ENCODE data around the gene CCL28. TPM values are rescaled to one million over a fixed set of nuclear protein-coding genes. Genes with fewer than 3 reads are reported as not detected.
"Not testable (repeated sequence)": the region's sequence is repeated elsewhere in the genome, so short reads cannot be mapped to it uniquely, and the experiment has no call there.

CCL28 gene
- total RNA-seq, 6 experiments from 2014 or later, result 0.05 TPM; not detected in 5

DNA sequence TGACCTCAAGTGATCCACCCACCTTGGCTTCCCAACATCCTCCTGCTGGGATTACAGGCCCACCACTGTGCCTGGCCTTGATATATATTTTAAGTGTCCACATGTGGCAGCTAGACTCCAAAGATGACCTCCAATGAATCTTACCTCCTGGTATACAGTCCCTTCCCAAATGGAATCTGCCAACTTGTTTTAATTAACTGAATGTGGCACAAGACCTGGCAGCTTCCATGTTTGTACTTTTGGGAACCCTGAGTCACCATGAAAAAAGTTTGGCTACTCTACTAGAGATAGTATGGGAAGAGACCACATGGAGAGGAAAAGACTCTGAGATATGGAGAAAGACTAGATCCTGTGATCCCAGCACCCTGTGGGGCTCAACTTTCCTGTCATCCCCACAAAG lies 42.5 kb downstream of the CCL28 start:
- Mint-ChIP-seq H3K4me3 (no peak overlapping the region), H3K27ac (no peak overlapping the region), H3K27me3 (ENCODE audit: insufficient read depth) (peaks cover 7% of the 10 kb centered on the region; the same call in 1 of the 2 replicates), H3K9me3 (no peaks in the 10 kb centered on the region), H3K36me3 (ENCODE audit: low read depth) (no peaks in the 10 kb centered on the region), H3K4me1 (ENCODE audit: low read depth) (no peaks in the 10 kb centered on the region; the same call in 1 of the 2 replicates)
- no peak for DNase-seq
- TF ChIP-seq, protein P1, sequence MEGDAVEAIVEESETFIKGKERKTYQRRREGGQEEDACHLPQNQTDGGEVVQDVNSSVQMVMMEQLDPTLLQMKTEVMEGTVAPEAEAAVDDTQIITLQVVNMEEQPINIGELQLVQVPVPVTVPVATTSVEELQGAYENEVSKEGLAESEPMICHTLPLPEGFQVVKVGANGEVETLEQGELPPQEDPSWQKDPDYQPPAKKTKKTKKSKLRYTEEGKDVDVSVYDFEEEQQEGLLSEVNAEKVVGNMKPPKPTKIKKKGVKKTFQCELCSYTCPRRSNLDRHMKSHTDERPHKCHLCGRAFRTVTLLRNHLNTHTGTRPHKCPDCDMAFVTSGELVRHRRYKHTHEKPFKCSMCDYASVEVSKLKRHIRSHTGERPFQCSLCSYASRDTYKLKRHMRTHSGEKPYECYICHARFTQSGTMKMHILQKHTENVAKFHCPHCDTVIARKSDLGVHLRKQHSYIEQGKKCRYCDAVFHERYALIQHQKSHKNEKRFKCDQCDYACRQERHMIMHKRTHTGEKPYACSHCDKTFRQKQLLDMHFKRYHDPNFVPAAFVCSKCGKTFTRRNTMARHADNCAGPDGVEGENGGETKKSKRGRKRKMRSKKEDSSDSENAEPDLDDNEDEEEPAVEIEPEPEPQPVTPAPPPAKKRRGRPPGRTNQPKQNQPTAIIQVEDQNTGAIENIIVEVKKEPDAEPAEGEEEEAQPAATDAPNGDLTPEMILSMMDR (IDR thresholded peaks at IDR 0.05), result no peak

DNA sequence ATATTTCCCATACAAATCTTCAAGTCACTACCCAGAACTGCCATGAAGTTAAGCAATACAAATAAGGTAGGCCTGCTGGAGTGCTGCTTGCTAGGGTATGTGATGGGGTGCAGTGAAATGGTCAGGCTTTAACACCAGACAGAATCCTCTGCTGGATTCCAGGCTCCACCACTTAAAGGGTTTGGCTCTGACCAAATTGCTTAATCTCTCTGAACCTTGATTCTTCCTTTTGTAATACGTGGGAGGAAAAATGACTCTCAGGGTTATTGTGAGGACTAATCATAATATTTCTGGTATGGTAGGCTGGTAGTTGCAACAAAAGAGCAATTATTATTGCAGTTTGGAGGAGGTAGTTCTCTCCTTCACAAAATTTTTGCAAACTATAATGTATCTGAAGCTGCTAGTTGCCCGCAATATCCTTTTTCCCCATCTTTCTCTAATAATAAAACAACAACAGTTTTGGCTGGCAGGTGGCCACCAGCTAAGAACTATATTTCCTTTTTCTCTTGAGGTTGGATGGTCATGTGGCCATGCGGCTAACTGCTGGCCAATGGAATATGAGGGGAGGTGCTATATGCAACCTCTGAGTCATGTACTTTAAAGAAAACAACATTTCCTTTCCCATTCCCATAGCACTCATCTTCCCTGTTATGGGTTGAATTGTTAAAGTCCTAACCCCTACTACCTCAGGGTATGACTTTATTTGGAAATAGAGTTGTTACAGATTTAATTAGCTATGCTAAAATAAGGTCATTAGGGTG lies 44.1 kb downstream of the CCL28 start:
- Mint-ChIP-seq H3K36me3 (ENCODE audit: low read depth) (no peaks in the 10 kb centered on the region), H3K4me3 (no peak overlapping the region), H3K27ac (no peak overlapping the region), H3K9me3 (no peaks in the 10 kb centered on the region), H3K27me3 (ENCODE audit: insufficient read depth) (peaks cover 7% of the 10 kb centered on the region; the same call in 1 of the 2 replicates), H3K4me1 (ENCODE audit: low read depth) (no peaks in the 10 kb centered on the region; the same call in 1 of the 2 replicates)
- TF ChIP-seq, protein P1 (IDR thresholded peaks at IDR 0.05), result no peak
- no peak for DNase-seq

DNA sequence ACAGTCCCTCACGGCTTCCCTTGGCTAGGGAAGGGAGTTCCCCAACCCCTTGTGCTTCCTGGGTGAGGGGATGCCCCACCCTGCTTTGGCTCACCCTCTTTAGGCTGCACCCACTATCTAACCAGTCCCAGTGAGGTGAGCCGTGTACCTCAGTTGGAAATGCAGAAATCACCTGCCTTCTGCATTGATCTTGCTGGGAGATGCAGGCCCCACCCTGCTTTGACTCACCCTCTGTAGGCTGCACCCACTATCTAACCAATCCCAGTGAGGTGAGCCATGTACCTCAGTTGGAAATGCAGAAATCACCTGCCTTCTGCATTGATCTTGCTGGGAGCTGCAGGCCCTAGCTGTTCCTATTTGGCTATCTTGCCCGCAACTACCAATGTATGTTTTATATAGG lies 44.7 kb downstream of the CCL28 start:
- Mint-ChIP-seq H3K27ac (no peak overlapping the region), H3K4me1 (ENCODE audit: low read depth) (no peaks in the 10 kb centered on the region; the same call in 1 of the 2 replicates), H3K27me3 (ENCODE audit: insufficient read depth) (peaks cover 7% of the 10 kb centered on the region; the same call in 1 of the 2 replicates), H3K9me3 (no peaks in the 10 kb centered on the region), H3K4me3 (no peak overlapping the region), H3K36me3 (ENCODE audit: low read depth) (no peaks in the 10 kb centered on the region)
- TF ChIP-seq, protein P1 (IDR thresholded peaks at IDR 0.05), result no peak
- no peak for DNase-seq

DNA sequence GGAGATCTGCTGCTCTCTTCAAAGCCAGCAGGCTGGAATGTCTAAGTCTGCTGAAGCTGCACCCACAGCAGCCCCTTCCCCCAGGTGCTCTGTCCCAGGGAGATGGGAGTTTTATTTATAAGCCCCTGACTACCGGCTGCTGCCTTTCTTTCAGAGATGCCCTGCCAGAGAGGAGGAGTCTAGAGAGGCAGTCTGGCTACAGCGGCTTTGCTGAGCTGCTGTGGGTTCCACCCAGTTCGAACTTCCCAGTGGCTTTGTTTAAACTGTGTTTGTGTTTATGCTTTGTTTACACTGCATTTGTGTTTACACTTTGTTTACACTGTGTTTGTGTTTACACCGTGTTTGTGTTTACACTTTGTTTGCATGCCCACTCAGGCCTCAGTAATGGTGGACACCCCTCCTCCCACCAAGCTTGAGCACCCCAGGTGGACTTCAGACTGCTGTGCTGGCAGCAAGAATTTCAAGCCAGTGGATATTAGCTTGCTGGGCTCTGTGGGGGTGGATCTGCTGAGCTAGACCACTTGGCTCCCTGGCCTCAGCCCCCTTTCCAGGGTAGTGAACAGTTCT lies 45.4 kb downstream of the CCL28 start:
- H3K4me3 Mint-ChIP-seq; H3K27ac Mint-ChIP-seq; H3K36me3 Mint-ChIP-seq (ENCODE audit: low read depth); H3K9me3 Mint-ChIP-seq; H3K27me3 Mint-ChIP-seq (ENCODE audit: insufficient read depth); DNase-seq; H3K4me1 Mint-ChIP-seq (ENCODE audit: low read depth): not testable (repeated sequence)

DNA sequence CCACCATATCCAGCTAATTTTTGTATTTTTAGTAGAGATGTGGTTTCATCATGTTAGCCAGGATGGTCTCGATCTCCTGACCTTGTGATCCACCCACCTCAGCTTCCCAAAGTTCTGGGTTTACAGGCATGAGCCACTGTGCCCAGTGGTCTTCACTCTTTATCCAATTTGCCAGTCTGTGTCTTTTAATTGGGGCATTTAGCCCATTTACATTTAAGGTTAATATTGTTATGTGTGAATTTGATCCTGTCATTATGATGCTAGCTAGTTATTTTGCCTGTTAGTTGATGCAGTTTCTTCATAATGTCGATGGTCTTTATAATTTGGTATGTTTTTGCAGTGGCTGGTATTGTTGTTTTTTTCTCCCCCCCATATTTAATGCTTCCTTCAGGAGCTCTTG lies 47.0 kb downstream of the CCL28 start:
- H3K27ac Mint-ChIP-seq; H3K4me1 Mint-ChIP-seq (ENCODE audit: low read depth); H3K4me3 Mint-ChIP-seq; DNase-seq; H3K36me3 Mint-ChIP-seq (ENCODE audit: low read depth); H3K27me3 Mint-ChIP-seq (ENCODE audit: insufficient read depth); H3K9me3 Mint-ChIP-seq: not testable (repeated sequence)

DNA sequence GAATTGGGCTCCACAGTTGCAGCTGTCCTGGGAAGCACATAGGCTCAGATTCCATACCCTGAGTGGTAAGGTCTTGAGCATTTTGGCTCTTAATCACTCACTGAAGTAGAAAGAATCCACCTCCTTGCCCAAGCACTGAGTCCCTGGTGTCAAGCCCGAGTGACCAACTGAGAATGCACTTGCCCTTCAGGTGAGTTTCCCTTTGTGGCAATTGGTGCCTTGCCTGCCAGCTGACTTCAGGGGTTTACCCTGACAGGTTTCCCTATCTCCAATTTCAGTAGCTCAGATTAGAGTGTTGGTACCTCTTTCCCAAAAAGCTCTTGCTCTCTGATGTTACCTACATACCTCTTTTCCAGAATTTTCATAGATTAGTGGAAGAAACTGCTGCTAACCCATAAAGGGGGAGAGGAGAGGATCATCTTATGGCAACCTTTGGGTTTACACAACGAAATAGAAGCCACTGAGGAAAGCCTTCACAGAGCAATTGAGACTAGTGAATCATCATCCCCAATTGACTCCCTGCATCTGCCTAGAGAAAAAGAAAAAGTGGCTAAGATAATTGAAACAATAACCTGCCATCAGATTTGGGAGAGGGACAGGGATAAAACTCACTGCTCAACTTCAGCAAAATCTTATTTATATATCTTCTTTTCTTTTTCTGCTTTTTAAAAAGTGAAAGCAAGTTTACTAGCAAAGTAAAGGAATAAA lies 48.6 kb downstream of the CCL28 start:
- Mint-ChIP-seq H3K9me3 (peaks cover 4% of the 10 kb centered on the region; the same call in 1 of the 2 replicates), H3K27me3 (ENCODE audit: insufficient read depth) (peaks cover 7% of the 10 kb centered on the region; the same call in 1 of the 2 replicates), H3K27ac (no peak overlapping the region), H3K4me1 (ENCODE audit: low read depth) (no peaks in the 10 kb centered on the region), H3K36me3 (ENCODE audit: low read depth) (no peaks in the 10 kb centered on the region), H3K4me3 (no peak overlapping the region)
- TF ChIP-seq, protein P1 (IDR thresholded peaks at IDR 0.05), result no peak
- DNase-seq, result no peak

Data from HFFc6 (cell line).